ENCODE results near the gene SMPX.

Gene SMPX

GRCh38 chrX:21756785-21757529, 959 bp downstream of the SMPX start:
- H3K27ac ChIP-seq = no peak overlapping the region
- TF ChIP-seq CTCF (conservative IDR thresholded peaks at IDR 0.05; ENCODE audit: low read depth, low read length) = no peak
- no peaks in the 10 kb centered on the region for H3K27me3 ChIP-seq (ENCODE audit: insufficient read depth, low read depth)
- no peaks in the 10 kb centered on the region for H3K4me1 ChIP-seq (ENCODE audit: low read depth, poor library complexity, severe bottlenecking)
- no peak overlapping the region for H3K4me3 ChIP-seq (IDR thresholded peaks at IDR 0.05; ENCODE audit: insufficient read depth, low read depth, low read length)
- no peak overlapping the region for H2AFZ ChIP-seq (ENCODE audit: low read depth)
- H3K79me2 ChIP-seq (ENCODE audit: insufficient read depth, low read depth) = no peaks in the 10 kb centered on the region
- no peaks in the 10 kb centered on the region for H4K20me1 ChIP-seq (ENCODE audit: insufficient read depth)
- no peak overlapping the region for H3K9ac ChIP-seq
- no peaks in the 10 kb centered on the region for H3K36me3 ChIP-seq (ENCODE audit: insufficient read depth)
- no peak overlapping the region for H3K4me2 ChIP-seq

GRCh38 chrX:21749924-21750323, 8.0 kb downstream of the SMPX start:
- no peak for TF ChIP-seq CTCF (conservative IDR thresholded peaks at IDR 0.05; ENCODE audit: low read depth, low read length)
- H2AFZ ChIP-seq (ENCODE audit: low read depth) = no peak overlapping the region
- no peaks in the 10 kb centered on the region for H4K20me1 ChIP-seq (ENCODE audit: insufficient read depth)
- no peak overlapping the region for H3K27ac ChIP-seq
- H3K4me1 ChIP-seq (ENCODE audit: low read depth, poor library complexity, severe bottlenecking) = no peaks in the 10 kb centered on the region
- no peaks in the 10 kb centered on the region for H3K27me3 ChIP-seq (ENCODE audit: insufficient read depth, low read depth)
- no peaks in the 10 kb centered on the region for H3K36me3 ChIP-seq (ENCODE audit: insufficient read depth)
- no peaks in the 10 kb centered on the region for H3K79me2 ChIP-seq (ENCODE audit: insufficient read depth, low read depth)
- no peak overlapping the region for H3K4me2 ChIP-seq
- no peak overlapping the region for H3K9ac ChIP-seq
- no peak overlapping the region for H3K4me3 ChIP-seq (IDR thresholded peaks at IDR 0.05; ENCODE audit: insufficient read depth, low read depth, low read length)

GRCh38 chrX:21748235-21748634, 9.7 kb downstream of the SMPX start:
- H2AFZ ChIP-seq (ENCODE audit: low read depth) = no peak overlapping the region
- H3K4me2 ChIP-seq = no peak overlapping the region
- H3K9ac ChIP-seq = no peak overlapping the region
- H3K27me3 ChIP-seq (ENCODE audit: insufficient read depth, low read depth) = no peaks in the 10 kb centered on the region
- H3K4me1 ChIP-seq (ENCODE audit: low read depth, poor library complexity, severe bottlenecking) = no peaks in the 10 kb centered on the region
- H3K27ac ChIP-seq = no peak overlapping the region
- H3K4me3 ChIP-seq (IDR thresholded peaks at IDR 0.05; ENCODE audit: insufficient read depth, low read depth, low read length) = no peak overlapping the region
- H4K20me1 ChIP-seq (ENCODE audit: insufficient read depth) = no peaks in the 10 kb centered on the region
- H3K36me3 ChIP-seq (ENCODE audit: insufficient read depth) = no peaks in the 10 kb centered on the region
- H3K79me2 ChIP-seq (ENCODE audit: insufficient read depth, low read depth) = no peaks in the 10 kb centered on the region
- no peak for TF ChIP-seq CTCF (conservative IDR thresholded peaks at IDR 0.05; ENCODE audit: low read depth, low read length)

GRCh38 chrX:21747558-21747957, 10.4 kb downstream of the SMPX start:
- Histone ChIP-seq H3K9ac (no peak overlapping the region), H3K79me2 (ENCODE audit: insufficient read depth, low read depth) (no peaks in the 10 kb centered on the region), H2AFZ (ENCODE audit: low read depth) (no peak overlapping the region), H3K27me3 (ENCODE audit: insufficient read depth, low read depth) (no peaks in the 10 kb centered on the region), H3K4me1 (ENCODE audit: low read depth, poor library complexity, severe bottlenecking) (peaks cover 5% of the 10 kb centered on the region), H4K20me1 (ENCODE audit: insufficient read depth) (no peaks in the 10 kb centered on the region), H3K4me3 (IDR thresholded peaks at IDR 0.05; ENCODE audit: insufficient read depth, low read depth, low read length) (no peak overlapping the region), H3K4me2 (no peak overlapping the region), H3K27ac (no peak overlapping the region), H3K36me3 (ENCODE audit: insufficient read depth) (no peaks in the 10 kb centered on the region)
- no peak for TF ChIP-seq CTCF (conservative IDR thresholded peaks at IDR 0.05; ENCODE audit: low read depth, low read length)

Data from KMS-11 (cell line).